Neuronal stem cell (in vitro differentiated cells): ENCODE data around the gene OSBPL3.
"Not testable (repeated sequence)": the region's sequence is repeated elsewhere in the genome, so short reads cannot be mapped to it uniquely, and the experiment has no call there.

ENCODE experiments used
- DNase-seq: peaks from one replicate; pipeline ENCODE4 v3.0.0-alpha.2; 2013; ENCODE audit warnings: low spot score
- H2AFZ ChIP-seq: one replicate; pipeline ENCODE4 v1.6.1; 2013; ENCODE audit warnings: mild to moderate bottlenecking, low read length, inconsistent platforms
- H2AK5ac ChIP-seq: 2 replicates; pipeline ENCODE4 v1.6.1; 2013; ENCODE audit warnings: low read depth, mild to moderate bottlenecking, inconsistent platforms, low read length, moderate library complexity, mixed read lengths
- H2BK120ac ChIP-seq: 2 replicates; pipeline ENCODE4 v1.6.1; 2013; ENCODE audit warnings: low read depth, mild to moderate bottlenecking, inconsistent platforms, low read length, moderate library complexity, mixed read lengths
- H2BK12ac ChIP-seq: one replicate; pipeline ENCODE4 v1.6.1; 2013; ENCODE audit warnings: low read length, inconsistent platforms
- H2BK15ac ChIP-seq: 2 replicates; pipeline ENCODE4 v1.6.1; 2013; ENCODE audit warnings: mild to moderate bottlenecking, low read length, inconsistent platforms, mixed read lengths
- H2BK5ac ChIP-seq: one replicate; pipeline ENCODE4 v1.6.1; 2013; ENCODE audit warnings: inconsistent platforms, mild to moderate bottlenecking, low read length, moderate library complexity
- H3K14ac ChIP-seq: one replicate; pipeline ENCODE4 v1.6.1; 2013; ENCODE audit warnings: low read length, inconsistent platforms
- H3K18ac ChIP-seq: 2 replicates; pipeline ENCODE4 v1.6.1; 2013; ENCODE audit warnings: low read length, inconsistent platforms
- H3K23ac ChIP-seq: 2 replicates; pipeline ENCODE4 v1.6.1; 2013; ENCODE audit warnings: low read depth, mild to moderate bottlenecking, mixed read lengths, low read length, inconsistent platforms; ENCODE audit not compliant: poor library complexity
- H3K27ac ChIP-seq: replicated peaks from 3 replicates; pipeline ENCODE4 v1.5.1; 2013; ENCODE audit warnings: low read length, inconsistent platforms
- H3K27me3 ChIP-seq, 3 experiments: 2 replicates each; pipeline ENCODE4 v1.6.1; 2013; ENCODE audit warnings: low read length in 3 of 3, mild to moderate bottlenecking in 2 of 3, inconsistent platforms in 1 of 3, low read depth in 1 of 3, mixed read lengths in 1 of 3, moderate library complexity in 1 of 3; ENCODE audit not compliant: control insufficient read depth in 3 of 3, insufficient read depth in 3 of 3
- H3K36me3 ChIP-seq, 2 donors: replicated peaks in 1 of 2; 2 replicates each; pipeline ENCODE4 v1.6.1; 2013; ENCODE audit warnings: low read length in 2 of 2; ENCODE audit not compliant: control insufficient read depth in 2 of 2, insufficient read depth in 2 of 2
- H3K4ac ChIP-seq: 2 replicates; pipeline ENCODE4 v1.6.1; 2013; ENCODE audit warnings: inconsistent platforms, mild to moderate bottlenecking, low read length, moderate library complexity
- H3K4me1 ChIP-seq, 2 donors: 1 replicate in 1 of 2; 2 replicates in 1 of 2; pipeline ENCODE4 v1.6.1; 2013; ENCODE audit warnings: low read length in 2 of 2, low read depth in 1 of 2; ENCODE audit not compliant: control insufficient read depth in 2 of 2, insufficient read depth in 1 of 2
- H3K4me2 ChIP-seq: one replicate; pipeline ENCODE4 v1.6.1; 2013; ENCODE audit warnings: mild to moderate bottlenecking, low read length, inconsistent platforms; ENCODE audit not compliant: insufficient read depth, poor library complexity, severe bottlenecking
- H3K4me3 ChIP-seq, 2 donors: 2 replicates each; pipeline ENCODE4 v1.5.1; 2013; ENCODE audit warnings: low read length in 2 of 2, mild to moderate bottlenecking in 2 of 2, inconsistent platforms in 1 of 2, moderate library complexity in 1 of 2
- H3K79me1 ChIP-seq: one replicate; pipeline ENCODE4 v1.6.1; 2013; ENCODE audit warnings: low read depth, mild to moderate bottlenecking, inconsistent platforms, low read length, moderate library complexity
- H3K9ac ChIP-seq: one replicate; pipeline ENCODE4 v1.6.1; 2013; ENCODE audit warnings: mild to moderate bottlenecking, low read depth, low read length, inconsistent platforms; ENCODE audit not compliant: poor library complexity
- H3K9me3 ChIP-seq, 2 donors: replicated peaks in 1 of 2; 2 replicates each; pipeline versions ENCODE3 to v1.6.1; 2013; ENCODE audit warnings: low read length in 2 of 2, mild to moderate bottlenecking in 2 of 2, inconsistent platforms in 1 of 2, low read depth in 1 of 2, mixed read lengths in 1 of 2, moderate library complexity in 1 of 2; ENCODE audit not compliant: control insufficient read depth in 2 of 2, insufficient read depth in 1 of 2
- H4K8ac ChIP-seq: one replicate; pipeline ENCODE4 v1.6.1; 2013; ENCODE audit warnings: low read depth, mild to moderate bottlenecking, inconsistent platforms, low read length, moderate library complexity
- H4K91ac ChIP-seq: one replicate; pipeline ENCODE4 v1.6.1; 2013; ENCODE audit warnings: low read length, low read depth, mild to moderate bottlenecking, inconsistent platforms; ENCODE audit not compliant: poor library complexity
- WGBS, 2 donors: extraction: QIAGEN DNeasy Blood & Tissue Kit; methylation state at CpG; one replicate each; pipeline ENCODE4 v1.1.7; 2013; ENCODE audit warnings: missing lambda C conversion rate in 2 of 2, mixed read lengths in 1 of 2; ENCODE audit not compliant: insufficient read length in 2 of 2, insufficient replicate concordance in 1 of 2; ENCODE audit errors: extremely low coverage in 2 of 2; 5-methylcytosine and 5-hydroxymethylcytosine counted together

Gene OSBPL3

DNA sequence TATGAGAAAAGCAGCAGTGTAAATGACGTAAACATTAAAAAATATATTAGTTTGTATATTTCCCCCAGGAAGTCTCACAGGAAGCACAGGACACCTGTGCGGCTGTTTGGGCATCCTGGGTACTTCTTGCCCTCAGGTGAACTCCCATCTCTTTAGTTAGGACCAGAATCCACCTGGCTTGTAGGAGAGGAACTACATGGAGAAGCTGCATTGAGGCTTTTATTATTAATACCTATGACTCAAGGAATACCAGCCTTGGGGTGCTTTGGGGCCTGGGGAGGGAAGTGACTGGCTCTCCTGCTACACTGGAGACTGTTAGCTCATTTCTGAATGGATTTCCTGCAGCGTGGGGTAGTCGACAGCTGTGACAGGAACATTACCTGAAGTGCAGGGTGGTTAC, 182.7 kb downstream of the OSBPL3 start:
- Histone ChIP-seq H3K23ac (no peak overlapping the region), H3K27me3 (no peaks in the 10 kb centered on the region), H3K14ac (no peak overlapping the region), H3K27ac (no peak overlapping the region), H3K36me3 (peaks cover 0 to 46% of the 10 kb centered on the region in 2 donors), H4K8ac (no peak overlapping the region), H3K4me2 (no peak overlapping the region), H3K9me3 (peaks cover 0 to 8% of the 10 kb centered on the region in 2 donors), H2AFZ (no peak overlapping the region), H3K4me3 (no peak overlapping the region), H3K79me1 (no peaks in the 10 kb centered on the region), H3K9ac (no peak overlapping the region), H2BK5ac (no peak overlapping the region), H2BK12ac (no peak overlapping the region), H4K91ac (no peak overlapping the region), H3K4me1 (peaks cover 0 to 11% of the 10 kb centered on the region in 2 donors), H2BK15ac (no peak overlapping the region), H2BK120ac (no peak overlapping the region), H3K4ac (no peak overlapping the region), H2AK5ac (no peak overlapping the region), H3K18ac (no peak overlapping the region)
- DNase-seq = no peak
- no CpG with 5 or more reads among the region's 4 CpGs for WGBS, 2 donors

DNA sequence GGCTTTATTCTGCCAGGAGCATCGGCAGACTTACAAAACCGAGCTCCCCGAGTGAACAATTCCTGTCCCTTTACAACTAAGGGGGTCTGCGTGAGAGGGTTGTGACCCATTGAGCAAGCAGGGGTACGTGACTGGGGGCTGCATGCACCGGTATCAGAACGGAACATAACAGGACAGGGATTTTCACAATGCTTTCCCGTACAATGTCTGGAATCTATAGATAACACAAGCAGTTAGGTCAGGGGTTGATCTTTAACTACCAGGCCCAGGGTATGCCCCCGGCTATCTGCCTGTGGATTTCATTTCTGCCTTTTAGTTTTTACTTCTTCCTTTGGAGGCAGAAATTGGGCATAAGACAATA, 184.6 kb downstream of the OSBPL3 start:
- H2BK12ac ChIP-seq = no peak overlapping the region
- H3K36me3 ChIP-seq = peaks cover 0 to 28% of the 10 kb centered on the region in 2 donors

DNA sequence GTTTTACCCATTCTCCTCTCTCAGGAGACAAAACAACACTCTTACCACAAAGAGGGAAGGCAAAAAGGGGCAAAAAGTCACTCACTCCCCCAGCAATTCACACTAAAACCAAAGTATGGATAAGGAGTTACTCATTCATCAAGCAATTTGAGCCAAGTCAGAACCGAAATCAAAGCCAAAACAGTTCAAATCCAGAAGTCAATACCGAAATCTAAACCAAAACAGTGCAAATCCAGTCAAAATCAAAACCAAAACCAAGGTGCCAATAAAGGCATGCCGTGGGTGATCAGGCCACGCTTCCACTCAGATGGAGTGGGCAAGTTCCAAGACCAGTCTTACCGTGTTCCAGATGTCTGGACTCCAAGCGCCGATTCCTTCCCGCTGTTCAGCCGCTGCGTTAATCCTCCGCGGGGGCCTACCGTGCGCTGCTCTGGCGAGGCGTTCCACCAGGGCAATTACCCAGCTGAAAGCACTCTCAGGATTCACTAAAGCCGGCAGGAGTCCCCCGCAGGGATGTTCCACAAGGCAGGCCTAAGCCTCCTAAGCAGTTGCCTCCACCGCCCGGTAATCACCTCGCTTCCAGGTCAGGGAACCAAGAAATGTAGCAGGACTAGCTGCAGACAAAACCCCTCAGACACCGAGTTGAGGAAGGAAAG, 185.1 kb downstream of the OSBPL3 start:
- not testable (repeated sequence) for H3K4me2 ChIP-seq, H3K79me1 ChIP-seq, H2BK15ac ChIP-seq, H2AK5ac ChIP-seq, H3K14ac ChIP-seq, H3K4me3 ChIP-seq, H2AFZ ChIP-seq, H3K9me3 ChIP-seq, H3K4ac ChIP-seq, H3K27ac ChIP-seq, H4K91ac ChIP-seq, H2BK12ac ChIP-seq, DNase-seq, H2BK5ac ChIP-seq, H3K27me3 ChIP-seq, H2BK120ac ChIP-seq, H3K18ac ChIP-seq, H3K9ac ChIP-seq, H4K8ac ChIP-seq, H3K23ac ChIP-seq
- H3K36me3 ChIP-seq = peaks cover 0 to 23% of the 10 kb centered on the region in 2 donors
- WGBS, 2 donors = no CpG with 5 or more reads among the region's 22 CpGs
- peaks cover 0 to 11% of the 10 kb centered on the region in 2 donors for H3K4me1 ChIP-seq

More for the DNA sequence above, 184.6 kb downstream of the OSBPL3 start:
- H2BK120ac ChIP-seq = no peak overlapping the region
- no peak overlapping the region for H4K91ac ChIP-seq
- peaks cover 0 to 11% of the 10 kb centered on the region in 2 donors for H3K4me1 ChIP-seq
- H3K27me3 ChIP-seq = no peaks in the 10 kb centered on the region
- H2AK5ac ChIP-seq = no peak overlapping the region
- no peak overlapping the region for H2BK15ac ChIP-seq
- no peak overlapping the region for H2BK5ac ChIP-seq
- no peaks in the 10 kb centered on the region for H3K9me3 ChIP-seq
- H3K14ac ChIP-seq = no peak overlapping the region
- H4K8ac ChIP-seq = no peak overlapping the region
- H3K4me2 ChIP-seq = no peak overlapping the region
- no CpG with 5 or more reads among the region's 9 CpGs for WGBS, 2 donors
- no peak overlapping the region for H3K4me3 ChIP-seq
- H3K9ac ChIP-seq = no peak overlapping the region
- no peak overlapping the region for H3K23ac ChIP-seq
- H3K18ac ChIP-seq = no peak overlapping the region
- H3K79me1 ChIP-seq = no peaks in the 10 kb centered on the region
- DNase-seq = no peak
- no peak overlapping the region for H2AFZ ChIP-seq
- no peak overlapping the region for H3K4ac ChIP-seq
- no peak overlapping the region for H3K27ac ChIP-seq

DNA sequence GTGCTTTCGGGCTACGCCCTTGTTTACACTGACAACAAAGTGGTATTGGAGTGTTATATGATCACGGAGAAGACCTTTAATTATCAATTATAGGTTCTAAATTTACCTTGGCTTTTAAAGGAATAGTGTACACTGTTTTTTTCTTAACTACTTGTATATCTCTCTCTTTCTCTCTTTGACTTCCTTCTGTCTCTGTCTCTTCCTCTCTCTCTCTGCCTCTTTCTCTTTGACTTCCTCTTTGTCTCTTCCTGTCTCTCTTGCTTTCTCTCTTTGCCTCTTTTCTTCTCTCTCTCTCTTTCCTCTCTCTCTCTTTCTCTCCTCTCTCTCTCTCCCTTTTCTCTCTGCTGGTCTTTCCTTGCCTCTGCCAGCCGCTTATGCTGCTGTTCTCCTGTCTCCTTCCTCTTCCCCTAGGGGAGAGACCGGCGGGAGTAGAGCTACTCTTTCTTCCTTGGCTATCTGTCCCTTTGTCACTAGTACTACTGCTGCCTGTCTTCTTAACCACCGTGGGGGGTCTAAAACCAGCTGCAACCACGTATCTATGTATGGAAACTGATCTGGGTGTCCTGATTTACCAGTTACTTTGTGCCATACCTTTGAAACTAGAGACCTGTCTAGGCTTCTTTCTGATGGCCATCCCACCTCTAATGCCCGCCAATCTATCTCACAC, 185.9 kb downstream of the OSBPL3 start:
- Histone ChIP-seq H3K4ac (no peak overlapping the region), H3K4me3 (no peak overlapping the region), H3K18ac (no peak overlapping the region), H2AK5ac (no peak overlapping the region), H3K4me2 (no peak overlapping the region), H4K8ac (no peak overlapping the region), H3K79me1 (no peaks in the 10 kb centered on the region), H3K27me3 (no peaks in the 10 kb centered on the region), H3K9ac (no peak overlapping the region), H3K27ac (no peak overlapping the region), H3K9me3 (peaks cover 0 to 2% of the 10 kb centered on the region in 2 donors), H3K23ac (no peak overlapping the region), H3K36me3 (peaks cover 0 to 22% of the 10 kb centered on the region in 2 donors), H3K4me1 (peaks cover 0 to 11% of the 10 kb centered on the region in 2 donors), H2BK120ac (no peak overlapping the region), H2BK12ac (no peak overlapping the region), H2BK15ac (no peak overlapping the region), H4K91ac (no peak overlapping the region), H3K14ac (no peak overlapping the region), H2AFZ (no peak overlapping the region), H2BK5ac (no peak overlapping the region)
- no CpG with 5 or more reads among the region's 9 CpGs for WGBS, 2 donors
- no peak for DNase-seq
